Anterior cingulate cortex (tissue), 58 donors: ENCODE measurements around the gene LSM7.
A peak's percentile ranks its signal among the peaks of the same experiment; 100 is the strongest.

Experiments
- DNase-seq, 58 donors: peaks; one replicate each; lab custom pipeline; 2025; lab: John Stamatoyannopoulos, UW

LSM7 gene

GRCh38 chr19:2326699-2327360 is 1.6 kb downstream of the LSM7 start:
- DNase-seq = no peak

- peak in 4 of 58 donors; percentile 12 to 44 (median 24) for DNase-seq
Measured at GRCh38 chr19:2325281-2326046, 2.9 kb downstream of the LSM7 start.

GRCh38 chr19:2324220-2324948 is 4.0 kb downstream of the LSM7 start:
- DNase-seq = no peak

- DNase-seq = no peak
Measured at GRCh38 chr19:2323707-2324106, 4.7 kb downstream of the LSM7 start.

GRCh38 chr19:2321565-2322283 is 6.7 kb downstream of the LSM7 start:
- DNase-seq = no peak

- no peak for DNase-seq
Measured at GRCh38 chr19:2320939-2321338, 7.4 kb downstream of the LSM7 start.

- DNase-seq = no peak
Measured at GRCh38 chr19:2320049-2320448, 8.3 kb downstream of the LSM7 start.

GRCh38 chr19:2319551-2319950 is 8.8 kb downstream of the LSM7 start:
- DNase-seq = no peak

GRCh38 chr19:2318923-2319322 is 9.5 kb downstream of the LSM7 start:
- no peak for DNase-seq

GRCh38 chr19:2317756-2318155 is 10.6 kb downstream of the LSM7 start:
- no peak for DNase-seq

- no peak for DNase-seq
Measured at GRCh38 chr19:2317300-2317699, 11.1 kb downstream of the LSM7 start.

GRCh38 chr19:2315818-2316353 is 12.5 kb downstream of the LSM7 start:
- DNase-seq = peak in 54 of 58 donors; percentile 22 to 80 (median 56)

- DNase-seq = no peak
Measured at GRCh38 chr19:2315121-2315817, 13.1 kb downstream of the LSM7 start.

GRCh38 chr19:2312820-2313501 is 15.4 kb downstream of the LSM7 start:
- DNase-seq = peak in 1 of 58 donors; percentile 58

GRCh38 chr19:2311093-2311492 is 17.3 kb downstream of the LSM7 start:
- DNase-seq = no peak

- peak in 46 of 58 donors; percentile 13 to 74 (median 42) for DNase-seq
Measured at GRCh38 chr19:2309734-2310362, 18.5 kb downstream of the LSM7 start.

- peak in 3 of 58 donors; percentile 14 to 33 (median 18) for DNase-seq
Measured at GRCh38 chr19:2308114-2308556, 20.3 kb downstream of the LSM7 start, which contains the start of gene LINGO3. LINGO3 (minus strand) TSS chr19:2308154; CDS start chr19:2291776, 16,378 bp downstream.

GRCh38 chr19:2307518-2308012 is 20.8 kb downstream of the LSM7 start:
- DNase-seq = no peak
